Epithelial cell of esophagus (primary cell): ENCODE data around the gene FOXO4.

Experiments
- DNase-seq: peaks from one replicate; pipeline ENCODE4 v3.0.0; 2010; ENCODE audit warnings: low read depth
- H3K4me3 ChIP-seq: 2 replicates; pipeline ENCODE4 v1.5.1; 2011; ENCODE audit warnings: mild to moderate bottlenecking, low read length, control low read depth
- CTCF ChIP-seq: IDR thresholded peaks from 2 replicates; pipeline ENCODE4 v1.5.1; 2011; ENCODE audit warnings: low read depth, mild to moderate bottlenecking, low read length, control low read depth, inconsistent platforms; ENCODE audit not compliant: insufficient read depth; ENCODE audit errors: missing control alignments

The FOXO4 gene

DNA sequence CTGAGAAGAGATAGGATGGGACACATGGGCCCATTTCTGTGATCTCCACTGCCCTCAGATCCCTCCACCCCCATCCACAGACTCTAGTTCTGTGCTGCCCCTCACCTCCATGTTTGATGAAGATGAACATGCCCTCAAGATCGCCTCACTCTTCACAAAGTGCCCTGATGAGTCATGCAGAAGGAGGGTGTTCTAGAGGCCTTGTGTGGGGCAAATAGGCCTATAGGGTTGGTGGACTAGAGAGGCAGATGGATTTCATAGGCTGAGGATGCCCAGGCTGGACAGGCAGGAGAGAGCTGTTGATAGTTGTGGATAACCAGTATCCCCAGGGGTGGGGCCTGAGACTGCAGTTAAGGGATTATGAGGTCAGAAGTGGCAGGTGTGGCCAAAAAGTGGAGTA lies 10.8 kb downstream of the FOXO4 start, which contains the start of gene CXorf65:
CXorf65 (minus strand) TSS at position 314 of the 400 bp plus-strand sequence; CDS start at position 130, 184 bp downstream.
- H3K4me3 ChIP-seq, result no peak within 1 kb of the TSS
- TF ChIP-seq CTCF, result no peak
- no peak for DNase-seq

- no peak overlapping the region for H3K4me3 ChIP-seq
- no peak for TF ChIP-seq CTCF
- no peak for DNase-seq
These were observed 11.6 kb downstream of the FOXO4 start for GRCh38 chrX:71107245-71107644.

DNA sequence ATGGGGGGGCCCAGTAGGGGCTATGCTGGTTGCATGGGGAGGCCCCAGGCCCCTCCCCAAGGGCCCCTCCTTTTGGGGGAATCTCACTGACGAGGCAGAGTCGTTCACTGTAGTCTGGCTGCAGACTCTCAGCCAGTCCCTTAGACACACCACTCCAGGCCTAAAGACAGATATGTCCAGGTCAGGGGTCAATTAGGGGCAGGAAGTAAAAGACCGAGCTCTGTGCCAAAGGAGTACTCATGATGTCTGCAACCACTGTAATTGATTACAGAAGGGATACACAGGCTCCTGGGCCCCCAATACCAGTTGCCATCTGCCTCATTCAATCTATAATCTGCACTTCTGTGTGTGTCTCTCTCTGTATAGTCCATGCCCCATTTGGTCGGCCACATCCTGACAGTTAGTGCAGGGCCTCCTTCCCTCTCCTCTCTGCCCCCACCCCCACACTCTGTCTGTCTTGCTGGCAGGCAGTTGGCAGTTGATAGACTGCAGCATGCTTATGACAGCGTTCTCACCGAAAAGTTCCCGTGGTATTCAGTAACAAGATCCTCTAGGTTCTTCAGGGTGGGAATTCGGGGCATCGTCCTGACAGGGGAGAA lies 12.2 kb downstream of the FOXO4 start:
- DNase-seq, result no peak
- H3K4me3 ChIP-seq, result no peak overlapping the region
- TF ChIP-seq CTCF, result no peak

GRCh38 chrX:71109051-71109450 lies 13.4 kb downstream of the FOXO4 start:
- no peak overlapping the region for H3K4me3 ChIP-seq
- DNase-seq, result no peak
- no peak for TF ChIP-seq CTCF

DNA sequence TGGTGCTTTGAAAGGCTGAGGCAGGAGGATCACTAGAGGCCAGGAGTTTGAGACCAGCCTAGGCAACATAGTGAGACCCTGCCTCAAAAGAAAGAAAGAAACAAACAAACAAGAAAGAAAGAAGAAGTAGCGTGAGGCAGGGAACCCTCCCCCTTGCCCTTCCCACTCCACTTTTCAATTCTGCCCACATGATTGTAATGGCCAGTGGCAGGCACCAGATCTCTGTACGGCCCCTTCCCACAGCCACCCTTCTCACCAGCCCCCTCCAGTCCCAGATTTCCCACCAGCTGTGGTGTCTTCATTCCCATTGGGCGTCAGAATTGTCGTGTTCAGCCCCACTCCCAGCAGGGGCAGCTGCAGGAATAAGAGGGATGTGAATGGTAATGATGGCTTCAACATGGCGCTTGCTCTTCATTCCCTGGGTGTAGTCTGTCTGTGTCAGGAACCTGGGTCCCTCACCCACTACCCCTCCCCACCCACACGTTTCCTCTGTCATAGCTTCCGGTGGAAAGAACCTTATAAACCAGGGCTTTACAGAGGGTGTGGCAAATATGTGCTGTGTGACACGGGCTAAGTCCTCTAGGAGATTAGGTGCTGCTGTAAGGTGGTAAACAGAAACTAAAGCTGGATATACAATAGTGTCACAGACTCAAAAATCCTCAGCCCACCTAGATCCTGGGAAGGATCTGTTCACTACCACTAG lies 15.6 kb downstream of the FOXO4 start, which contains the start of gene IL2RG:
IL2RG (minus strand) TSS at position 437 of the 703 bp plus-strand sequence; CDS start at position 399, 38 bp downstream.
- H3K4me3 ChIP-seq, result no peak within 1 kb of the TSS
- no peak for TF ChIP-seq CTCF
- DNase-seq, result no peak

DNA sequence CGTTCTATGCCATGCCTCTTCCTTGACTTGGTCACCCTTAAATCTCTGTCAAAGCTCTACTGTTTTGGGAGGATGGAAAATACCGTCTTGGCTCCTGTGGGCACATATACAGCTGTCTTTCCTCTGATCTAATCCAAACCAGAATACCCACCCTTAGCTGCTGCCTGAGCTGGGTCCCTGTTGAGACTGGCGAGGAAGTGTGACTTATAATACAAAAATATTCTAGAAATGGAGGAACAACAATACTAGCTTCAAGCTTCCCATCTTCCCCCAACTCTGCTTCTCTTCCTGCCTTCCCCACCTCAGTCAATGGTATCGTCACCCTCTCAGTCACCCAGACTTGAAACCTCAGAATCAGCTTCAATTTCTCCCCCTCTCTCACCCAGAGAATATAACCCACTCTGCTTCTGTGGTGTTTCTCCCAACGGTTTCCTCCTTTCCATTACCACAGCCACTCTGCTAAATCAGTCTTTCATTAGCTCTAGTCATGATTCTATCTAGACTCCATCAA lies 16.3 kb downstream of the FOXO4 start:
- no peak for TF ChIP-seq CTCF
- DNase-seq, result no peak
- no peak overlapping the region for H3K4me3 ChIP-seq
